ENCODE results near the gene RASL11B.
"Not testable (repeated sequence)": the region's sequence is repeated elsewhere in the genome, so short reads cannot be mapped to it uniquely, and the experiment has no call there.

Gene RASL11B, protein sequence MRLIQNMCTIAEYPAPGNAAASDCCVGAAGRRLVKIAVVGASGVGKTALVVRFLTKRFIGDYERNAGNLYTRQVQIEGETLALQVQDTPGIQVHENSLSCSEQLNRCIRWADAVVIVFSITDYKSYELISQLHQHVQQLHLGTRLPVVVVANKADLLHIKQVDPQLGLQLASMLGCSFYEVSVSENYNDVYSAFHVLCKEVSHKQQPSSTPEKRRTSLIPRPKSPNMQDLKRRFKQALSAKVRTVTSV

DNA sequence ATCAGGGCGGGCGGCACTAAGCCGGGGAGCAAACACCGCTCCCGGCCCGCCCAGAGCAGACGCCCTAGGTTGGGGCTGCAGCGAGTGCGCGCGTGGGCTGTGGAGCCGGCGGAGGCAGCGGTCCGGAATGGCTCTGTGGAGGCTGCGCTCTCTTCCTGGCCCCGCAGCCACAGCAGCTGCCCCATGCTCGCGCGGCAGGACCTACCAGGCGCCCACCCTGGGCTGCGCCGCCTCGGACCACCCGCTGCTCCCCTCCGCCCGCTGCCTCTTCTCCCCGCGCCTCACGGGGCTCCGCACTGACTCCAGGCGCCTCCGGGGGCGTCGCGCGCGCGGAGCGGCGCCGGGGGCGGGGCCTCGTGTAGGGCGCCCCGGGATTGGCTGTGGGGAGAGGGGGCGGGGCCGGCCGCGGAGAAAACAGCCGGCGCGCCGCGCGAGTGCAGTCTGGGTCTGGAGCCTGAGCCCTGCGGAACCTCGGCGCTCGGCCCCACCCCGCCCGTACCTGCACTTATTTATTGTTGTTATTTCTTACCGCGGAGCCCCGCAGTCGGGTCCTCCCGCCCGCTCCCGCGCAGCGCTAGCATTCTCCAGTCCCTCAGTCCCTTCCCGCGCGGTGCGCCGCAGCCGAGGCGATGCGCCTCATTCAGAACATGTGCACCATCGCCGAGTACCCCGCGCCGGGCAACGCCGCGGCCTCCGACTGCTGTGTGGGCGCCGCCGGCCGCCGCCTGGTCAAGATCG, at the start of gene RASL11B:
Gene RASL11B (plus strand): TSS at position 439 of the 738 bp plus-strand sequence. CDS start 191 bp downstream, at position 630.
- peak; percentile 56 to 82 (median 68) for DNase-seq (ENCODE audit: low read depth in 2 of 3, low spot score in 1 of 3)

DNA sequence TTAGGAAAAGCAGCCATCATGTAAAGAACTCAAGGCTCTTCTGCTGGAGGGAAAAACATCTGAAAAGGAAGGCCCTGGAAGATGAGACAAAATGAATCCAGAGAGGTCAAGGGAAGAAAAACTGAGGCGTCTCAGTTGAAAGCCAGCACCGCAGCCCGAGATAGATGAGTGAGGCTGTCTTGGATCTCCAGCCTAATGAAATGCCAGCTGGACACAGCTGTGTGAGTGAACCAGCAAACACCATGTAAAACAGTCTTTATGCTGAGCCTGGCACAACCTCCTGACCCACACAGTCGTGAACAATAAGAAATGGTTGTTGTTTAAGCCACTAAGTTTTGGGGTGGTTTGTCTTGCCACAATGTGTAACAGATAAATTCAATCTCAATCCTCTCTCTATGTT, 48.6 kb upstream of the RASL11B start:
- no peak for DNase-seq (ENCODE audit: low read depth in 2 of 3, low spot score in 1 of 3)

DNA sequence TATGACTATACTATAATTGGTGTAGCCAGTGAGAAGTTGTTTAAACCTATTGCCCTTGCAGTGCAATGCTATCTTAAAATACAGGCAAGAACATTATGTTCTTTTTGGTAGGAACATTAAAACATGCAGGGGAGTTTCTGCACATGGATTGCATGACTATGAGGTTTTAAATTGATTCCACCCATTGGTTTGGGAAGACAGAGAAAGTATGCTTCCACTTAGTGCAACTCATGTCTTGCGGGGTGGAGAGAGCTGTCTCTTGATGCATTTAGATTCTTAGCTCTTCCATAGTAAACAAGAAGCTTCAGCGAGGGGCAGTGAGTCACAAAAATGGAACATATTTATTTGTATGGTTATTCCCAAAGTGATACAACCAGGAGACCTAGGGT, 39.5 kb upstream of the RASL11B start:
- no peak for DNase-seq (ENCODE audit: low read depth in 2 of 3, low spot score in 1 of 3)

DNA sequence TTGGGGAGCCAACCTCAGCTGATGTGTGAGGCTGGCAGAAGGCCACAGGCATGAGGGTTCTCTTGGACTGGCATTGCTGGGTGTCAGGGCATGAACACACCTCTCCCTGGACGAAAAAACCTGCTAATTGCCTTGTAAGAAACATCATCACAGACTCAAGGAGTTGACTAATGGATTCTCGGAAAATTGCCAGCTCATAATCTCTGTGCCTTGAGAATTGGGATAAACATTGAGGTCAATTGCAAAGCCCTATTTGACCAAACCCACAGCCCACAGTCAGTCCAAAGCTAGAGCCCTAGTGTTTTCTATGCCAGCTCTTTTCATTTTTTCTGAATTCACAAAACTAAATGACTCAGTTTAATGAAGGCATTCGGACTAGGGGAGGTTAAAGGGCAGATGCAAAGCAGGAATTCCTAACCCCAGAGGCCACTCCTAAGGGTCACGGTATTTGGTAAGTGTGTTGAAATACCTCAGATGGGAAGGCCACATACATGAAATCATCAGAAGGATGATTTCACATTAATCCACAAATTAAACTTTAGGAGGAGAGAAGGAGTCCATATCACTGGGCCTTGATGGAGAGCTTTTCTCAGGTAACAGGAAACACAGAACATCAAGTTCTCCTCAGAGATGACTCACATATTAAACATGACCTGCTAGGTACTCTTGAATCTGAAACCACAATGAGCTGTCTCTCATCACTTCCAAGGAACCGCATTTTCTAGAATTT, 39.0 kb upstream of the RASL11B start:
- DNase-seq (ENCODE audit: low read depth in 2 of 3, low spot score in 1 of 3): no peak

DNA sequence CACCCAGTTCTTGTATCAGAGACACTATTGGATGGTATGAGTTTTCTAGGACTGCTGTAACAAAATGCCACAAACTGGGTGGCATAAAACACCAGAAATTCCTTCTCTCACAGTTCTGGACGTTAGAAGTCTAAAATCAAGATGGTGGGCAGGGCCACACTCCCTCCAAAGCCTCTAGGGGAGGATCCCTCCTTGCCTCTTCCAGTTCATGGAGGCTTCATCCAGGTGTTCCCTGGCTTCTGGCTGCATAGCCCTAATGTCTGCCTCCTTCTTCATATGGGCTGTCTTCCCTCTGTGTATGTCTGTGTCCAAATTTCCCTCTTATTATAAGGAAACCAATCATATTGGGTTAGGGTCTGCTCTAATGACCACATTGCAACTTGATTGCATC, 38.4 kb upstream of the RASL11B start:
- DNase-seq (ENCODE audit: low read depth in 2 of 3, low spot score in 1 of 3): no peak

DNA sequence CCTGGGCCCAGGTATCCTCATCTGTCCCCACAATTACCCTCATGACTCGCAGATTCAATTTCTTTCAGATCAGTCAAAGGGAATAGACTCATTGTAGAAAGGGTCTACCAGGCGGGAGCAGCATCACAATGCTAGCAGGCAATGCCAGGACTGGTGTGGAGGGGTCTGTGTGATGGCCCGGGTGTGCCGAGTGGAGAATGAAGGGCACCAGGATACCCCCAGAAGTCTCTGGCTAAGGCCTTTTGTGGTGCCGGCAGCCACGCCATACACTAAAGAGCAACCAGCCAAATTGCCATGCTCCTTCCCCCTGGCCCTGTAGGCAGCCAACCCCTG, 37.9 kb upstream of the RASL11B start:
- no peak for DNase-seq (ENCODE audit: low read depth in 2 of 3, low spot score in 1 of 3)

DNA sequence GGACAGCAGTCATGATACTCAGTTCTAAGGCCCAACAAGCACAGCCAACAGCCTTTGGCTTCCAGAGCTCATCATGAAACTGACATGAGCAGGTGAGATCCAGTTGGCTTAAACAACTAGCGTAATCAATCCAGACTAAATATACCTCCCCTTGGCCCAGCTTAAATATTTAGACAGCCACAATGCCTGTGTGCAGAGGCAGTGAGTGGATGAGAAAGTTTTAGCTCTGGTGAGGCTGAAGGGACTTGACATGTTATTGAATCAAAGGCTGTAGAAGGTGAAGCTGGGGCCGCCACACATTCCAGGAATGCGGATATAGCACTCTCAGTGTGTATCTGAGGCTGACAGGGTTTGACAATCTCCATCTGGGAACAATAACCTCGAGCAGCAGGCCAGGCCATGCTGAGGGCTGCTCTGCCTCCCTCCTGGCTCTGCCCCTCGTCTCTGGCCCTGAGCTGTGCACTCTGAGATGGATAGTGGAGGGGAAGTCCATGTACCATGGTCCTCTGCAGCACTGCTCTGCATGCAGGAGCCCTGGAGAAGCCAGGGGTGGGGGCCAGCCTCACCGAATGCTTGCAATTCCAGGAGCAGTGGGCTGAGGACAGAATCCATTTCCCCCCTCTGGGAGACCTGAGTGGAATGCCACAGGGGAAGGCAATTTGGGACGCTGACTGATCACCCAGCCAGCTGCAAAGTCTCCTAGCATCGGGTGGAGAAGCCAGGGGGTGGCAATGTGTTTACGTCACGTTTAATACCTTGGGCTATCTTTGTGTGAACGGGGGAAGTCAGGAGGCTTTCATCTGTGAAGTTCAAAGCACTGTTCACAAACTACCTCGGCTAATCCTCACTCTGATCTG, 37.3 kb upstream of the RASL11B start:
- no peak for DNase-seq (ENCODE audit: low read depth in 2 of 3, low spot score in 1 of 3)

DNA sequence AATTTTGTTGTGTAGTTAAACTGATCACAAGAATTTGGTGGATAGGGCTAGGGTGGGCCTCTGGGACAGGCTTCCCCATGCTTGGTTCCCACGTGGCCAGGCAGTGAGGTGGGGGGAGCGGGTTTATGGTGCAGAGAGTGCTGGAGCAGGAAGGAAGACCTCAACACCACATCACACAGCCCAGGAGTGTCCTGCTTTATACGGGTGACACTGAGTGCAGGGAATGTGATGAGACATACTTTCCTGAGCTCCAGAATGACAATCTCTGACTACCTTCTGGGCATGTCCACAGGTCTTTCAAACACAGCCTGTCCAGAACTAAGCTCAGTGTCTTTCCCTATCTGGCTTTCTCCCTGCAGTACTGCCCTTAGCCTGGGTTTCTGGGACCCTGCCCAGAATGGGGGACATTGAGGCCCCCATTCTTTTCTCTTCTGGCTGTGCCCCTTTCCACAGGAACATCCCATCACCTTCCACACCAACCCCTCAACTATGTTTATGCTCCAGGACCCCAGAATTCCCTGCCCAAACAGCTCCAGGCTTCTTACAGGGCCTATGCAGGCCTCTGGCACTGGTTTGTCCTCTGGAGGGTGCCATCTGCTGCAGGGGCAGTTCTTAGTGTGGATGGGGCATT, 36.5 kb upstream of the RASL11B start:
- DNase-seq (ENCODE audit: low read depth in 2 of 3, low spot score in 1 of 3): no peak

DNA sequence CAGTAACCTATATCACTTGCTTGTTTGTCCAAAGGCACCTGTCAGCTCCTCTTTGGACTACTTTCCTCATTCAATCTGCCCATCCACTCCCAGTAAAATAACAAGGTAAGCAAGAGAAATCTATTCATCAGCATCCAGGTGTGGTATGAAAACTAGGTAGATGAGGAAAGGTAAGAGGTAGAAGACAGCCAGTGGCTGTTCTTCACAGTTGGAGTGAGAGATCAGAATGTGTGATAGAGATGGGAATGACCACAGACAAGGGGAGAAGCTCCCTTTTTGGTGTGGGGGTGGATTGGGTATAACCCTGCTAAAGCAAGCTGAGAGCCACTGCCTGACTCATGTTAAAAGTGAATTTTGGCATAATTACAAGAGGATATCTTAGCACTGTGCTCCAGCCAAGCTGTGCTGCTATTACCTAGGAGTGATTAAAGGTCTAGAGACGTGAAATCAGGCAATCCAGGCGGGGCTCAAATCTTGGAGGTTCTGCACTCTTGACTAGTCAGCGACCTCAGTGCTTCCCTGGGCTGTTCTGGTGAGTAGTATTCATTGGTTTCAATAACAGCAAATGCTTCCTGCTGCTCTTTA, 28.1 kb upstream of the RASL11B start:
- DNase-seq (ENCODE audit: low read depth in 2 of 3, low spot score in 1 of 3): no peak

DNA sequence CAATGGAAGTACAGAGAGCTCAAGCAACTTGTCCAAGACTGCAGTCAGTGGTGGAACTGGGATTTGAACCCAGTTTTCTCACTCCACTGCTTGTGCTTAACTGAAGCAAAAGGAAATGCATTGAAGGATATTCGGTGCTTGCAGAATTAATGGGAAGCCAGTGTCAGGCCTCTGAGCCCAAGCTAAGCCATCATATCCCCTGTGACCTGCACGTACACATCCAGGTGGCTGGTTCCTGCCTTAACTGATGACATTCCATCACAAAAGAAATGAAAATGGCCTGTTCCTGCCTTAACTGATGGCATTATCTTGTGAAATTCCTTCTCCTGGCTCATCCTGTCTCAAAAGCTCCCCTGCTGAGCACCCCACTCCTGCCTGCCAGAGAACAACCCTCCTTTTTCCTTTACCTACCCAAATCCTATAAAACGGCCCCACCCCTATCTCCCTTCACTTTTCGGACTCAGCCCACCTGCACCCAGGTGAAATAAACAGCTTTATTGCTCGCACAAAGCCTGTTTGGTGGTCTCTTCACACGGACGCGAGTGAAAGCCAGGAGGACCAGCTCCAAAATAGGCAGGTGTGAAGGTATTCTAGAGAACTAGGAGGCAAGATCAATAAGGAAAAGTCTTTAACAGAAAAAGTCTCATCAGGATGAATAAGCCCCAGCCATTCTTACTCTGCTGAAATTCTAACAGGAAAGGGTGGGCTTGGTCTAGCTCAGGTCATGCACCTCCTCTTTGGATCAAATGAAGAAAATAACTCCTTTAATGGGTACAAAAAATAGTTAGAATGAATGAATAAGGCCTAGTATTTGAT, 27.3 kb upstream of the RASL11B start:
- not testable (repeated sequence) for DNase-seq (ENCODE audit: low read depth in 2 of 3, low spot score in 1 of 3)

DNA sequence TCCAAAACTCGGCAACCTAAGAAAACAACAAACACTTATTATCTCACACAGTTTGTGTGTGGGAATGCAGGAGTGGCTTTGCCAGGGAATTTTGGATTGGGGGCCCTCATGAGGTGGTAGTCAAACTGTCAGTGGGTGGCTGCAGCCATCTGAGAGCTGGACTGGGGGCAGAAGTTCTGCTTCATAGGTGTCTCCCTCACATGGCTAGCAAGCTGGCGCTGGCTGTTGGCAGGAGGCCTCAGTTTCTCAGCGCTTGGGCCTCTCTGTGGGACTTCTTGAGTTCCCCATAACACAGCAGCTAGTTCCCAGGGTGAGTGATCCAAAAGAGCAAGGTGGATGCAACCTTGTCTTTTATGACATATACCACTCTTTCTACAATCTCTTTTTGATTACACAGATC, 26.0 kb upstream of the RASL11B start:
- no peak for DNase-seq (ENCODE audit: low read depth in 2 of 3, low spot score in 1 of 3)

DNA sequence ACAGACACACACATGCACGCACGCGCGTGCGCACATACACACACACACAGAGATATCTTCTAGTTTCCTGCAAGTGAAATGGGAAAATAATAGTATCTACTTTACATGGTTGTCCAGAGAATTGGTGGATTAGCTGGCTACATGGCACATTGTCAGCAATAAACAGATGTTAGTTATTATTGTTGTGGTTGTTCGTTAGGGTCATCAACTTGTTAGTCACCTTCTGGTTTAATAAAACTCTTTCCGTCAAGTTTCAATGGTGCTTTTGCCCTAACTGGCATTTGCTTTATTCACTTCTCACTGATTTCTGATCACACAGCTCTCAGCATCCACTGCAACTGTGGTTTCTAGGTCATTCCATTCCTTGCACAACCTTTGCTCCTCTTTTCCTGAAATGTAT, 25.4 kb upstream of the RASL11B start:
- no peak for DNase-seq (ENCODE audit: low read depth in 2 of 3, low spot score in 1 of 3)

DNA sequence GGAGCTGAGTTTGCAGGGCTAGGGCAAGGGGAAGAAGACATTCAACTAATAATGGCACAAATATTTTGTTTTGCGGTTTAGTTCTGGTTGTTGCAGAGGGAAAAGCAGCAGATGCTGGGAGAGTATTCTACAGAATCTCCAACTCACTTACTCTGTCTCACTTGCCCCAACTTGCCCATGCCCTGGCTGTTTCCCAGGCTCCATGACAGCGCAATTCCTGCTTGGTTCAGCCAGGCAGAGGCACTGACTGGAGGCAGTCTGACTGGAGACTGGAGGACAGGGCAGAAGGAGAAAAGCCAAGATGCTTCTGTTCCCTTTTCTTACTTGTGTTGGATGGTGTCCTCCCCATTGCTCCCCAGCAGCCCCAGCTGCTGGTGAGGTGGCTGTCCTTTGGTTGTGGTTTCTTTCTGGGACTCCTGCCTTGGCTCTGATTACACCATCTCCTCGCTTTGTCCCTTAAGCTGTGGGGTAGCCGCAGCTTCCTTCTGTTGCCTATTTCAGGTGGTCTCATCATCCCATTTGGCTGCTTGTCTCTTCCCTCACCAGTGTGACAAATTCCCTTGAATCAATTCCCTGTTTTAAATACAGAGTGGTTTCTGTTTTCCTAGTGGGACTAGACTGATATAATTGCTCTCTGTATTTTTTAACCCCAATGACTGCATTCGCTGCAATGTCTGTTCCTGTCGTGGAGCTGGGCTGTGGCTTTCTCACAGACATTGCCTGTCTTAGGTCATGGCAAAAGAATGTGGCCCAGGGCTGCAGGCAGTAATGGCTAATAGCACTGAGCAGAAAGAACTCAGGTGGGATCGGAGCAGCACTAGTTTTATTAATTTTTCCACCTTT, 24.2 kb upstream of the RASL11B start:
- DNase-seq (ENCODE audit: low read depth in 2 of 3, low spot score in 1 of 3): no peak

DNA sequence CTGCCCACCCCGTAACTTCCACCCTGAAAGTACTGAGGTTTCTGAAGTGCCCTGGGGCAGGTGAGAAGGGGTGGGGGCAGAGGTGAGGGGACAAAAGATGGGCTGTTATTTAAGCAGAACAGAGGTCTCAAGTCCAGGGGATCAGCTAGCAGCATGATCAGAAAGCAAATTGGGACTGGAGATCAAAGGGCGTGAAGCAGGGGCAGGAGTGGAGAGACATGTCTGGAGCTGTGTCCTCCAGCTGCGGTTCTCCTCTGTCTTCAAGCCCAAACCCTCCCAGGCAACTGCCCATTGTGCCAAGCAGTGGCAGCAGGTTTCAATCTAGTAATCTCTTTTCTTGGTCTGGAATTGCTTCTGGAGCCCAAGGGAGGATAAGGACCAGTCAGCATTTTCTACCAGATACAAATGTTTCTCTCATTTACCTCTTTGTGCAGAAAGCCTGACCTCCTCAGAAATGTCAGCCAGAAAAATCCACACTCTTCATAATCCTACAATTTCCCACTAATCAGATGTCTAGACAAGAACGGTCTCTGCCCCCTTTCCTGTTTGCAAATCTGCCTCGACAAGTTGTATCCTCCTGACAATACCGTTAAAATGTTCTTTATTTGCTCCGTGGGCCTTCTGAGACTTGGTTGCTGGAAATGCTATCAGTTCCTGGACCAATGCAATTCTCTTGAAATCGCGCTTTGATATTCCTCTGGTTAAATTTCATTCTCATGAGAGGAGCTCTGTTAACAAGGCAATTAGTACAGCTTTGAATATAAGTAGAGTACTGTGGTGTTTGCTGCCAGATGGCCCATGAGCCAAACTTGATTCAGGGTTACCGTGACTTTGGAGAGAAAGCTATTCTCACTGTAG, 23.2 kb upstream of the RASL11B start:
- DNase-seq (ENCODE audit: low read depth in 2 of 3, low spot score in 1 of 3): no peak

DNA sequence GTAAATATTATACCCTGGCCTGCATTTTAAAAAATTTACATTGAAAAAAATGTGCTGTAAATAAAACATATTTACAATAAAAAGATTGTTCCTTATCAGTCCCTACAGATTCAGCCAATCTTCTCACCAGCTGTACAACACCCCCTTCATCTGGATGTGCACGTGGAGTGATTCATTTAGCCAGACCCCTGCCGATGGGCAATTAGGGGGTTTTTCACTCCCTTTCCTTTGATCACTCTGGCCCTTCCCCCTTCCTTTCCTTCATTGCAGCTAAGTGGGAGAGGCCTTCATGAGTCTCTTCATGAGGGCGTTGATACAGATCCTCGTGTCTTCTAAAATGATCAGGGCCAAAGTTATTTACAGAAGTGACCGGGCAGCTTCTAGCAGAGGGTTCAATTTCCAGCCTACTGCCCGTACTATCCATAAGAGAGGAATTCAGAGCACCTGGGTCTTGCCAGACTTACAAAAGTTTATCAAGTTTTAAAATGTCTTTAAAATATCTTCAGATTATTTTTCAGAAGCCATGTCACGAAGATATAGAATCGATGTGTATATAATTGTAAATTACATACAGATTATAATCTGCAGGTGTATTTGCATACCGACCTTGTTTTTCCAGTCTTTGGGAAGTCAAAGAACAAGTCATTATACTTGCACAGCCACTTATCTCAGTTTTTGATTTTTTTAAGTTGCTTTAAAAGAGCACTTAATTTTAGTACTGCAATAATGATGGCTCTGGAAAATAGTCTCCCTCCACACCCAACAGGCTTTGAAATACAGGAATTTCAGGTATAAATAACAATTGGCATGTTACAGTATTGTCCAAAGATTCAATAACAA, 21.4 kb upstream of the RASL11B start:
- no peak for DNase-seq (ENCODE audit: low read depth in 2 of 3, low spot score in 1 of 3)

DNA sequence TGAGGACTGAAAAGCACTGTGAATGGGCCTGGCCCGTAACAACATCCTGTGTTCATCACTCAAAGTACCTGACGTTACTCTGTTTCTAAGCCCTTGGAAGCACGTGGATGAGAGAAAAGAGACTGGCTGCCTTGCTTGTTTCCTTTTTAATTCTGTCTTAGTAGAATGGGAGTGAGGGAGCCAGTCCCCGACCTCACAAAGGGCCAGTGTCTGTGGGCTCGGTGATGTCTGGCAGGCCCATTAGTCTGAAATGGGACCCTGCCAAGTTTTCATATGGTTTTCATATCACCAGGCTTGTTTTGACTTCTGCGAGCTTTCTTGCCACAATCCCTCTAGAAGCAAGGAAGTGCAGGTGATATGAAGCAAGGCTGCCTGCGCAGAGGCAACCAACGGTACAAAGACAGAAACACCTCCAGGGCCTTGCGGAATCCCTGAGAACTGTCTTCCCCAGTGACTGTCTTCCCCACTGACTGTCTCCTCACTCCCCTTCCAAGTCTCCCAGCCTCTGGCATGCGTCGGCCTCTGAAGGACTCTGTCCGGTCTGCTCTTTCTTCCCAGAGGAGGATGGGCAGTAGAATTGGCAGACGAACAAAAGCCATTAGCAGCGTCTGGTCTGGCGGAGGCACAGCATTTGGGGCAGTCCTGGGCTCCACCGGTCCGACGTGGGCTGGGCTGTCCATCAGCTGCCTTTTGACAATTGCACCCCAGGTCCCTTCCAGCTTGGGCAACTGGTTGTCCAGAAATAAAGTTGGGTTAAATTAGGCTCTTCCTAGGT, 20.2 kb upstream of the RASL11B start:
- no peak for DNase-seq (ENCODE audit: low read depth in 2 of 3, low spot score in 1 of 3)
